GM23338 (cell line): ENCODE data around the gene SMYD3. TPM values are rescaled to one million over a fixed set of nuclear protein-coding genes. Genes with fewer than 3 reads are reported as not detected.

Experiments used
- ATAC-seq: fragments of 200-7000 bp; cut with Tn5 transposase; 3 replicates; pipeline ENCODE4 v1.9.1; 2020
- DNase-seq: peaks from one replicate; pipeline ENCODE4 v3.0.0-alpha.2; 2015; ENCODE audit warnings: low spot score
- H2AFZ ChIP-seq: fragments of 200-600 bp; sonication (generic); 2 replicates; pipeline ENCODE4 v1.8.0; 2016; ENCODE audit warnings: antibody characterized with exemption, mild to moderate bottlenecking, moderate library complexity
- H3F3A ChIP-seq: fragments of 200-600 bp; sonication (generic); replicated peaks from 2 replicates; pipeline ENCODE4 v1.8.0; 2017; ENCODE audit warnings: antibody characterized with exemption, mixed run types, low read depth
- H3K27ac ChIP-seq: fragments of 200-600 bp; sonication (generic); 2 replicates; pipeline ENCODE4 v1.6.1; 2016; ENCODE audit warnings: low read depth
- H3K27me3 ChIP-seq: fragments of 200-600 bp; sonication (generic); 2 replicates; pipeline ENCODE4 v1.8.0; 2016; ENCODE audit warnings: mild to moderate bottlenecking, mixed run types, moderate library complexity; ENCODE audit not compliant: insufficient read depth
- H3K36me3 ChIP-seq: fragments of 200-600 bp; sonication (generic); 2 replicates; pipeline ENCODE4 v1.8.0; 2016; ENCODE audit warnings: mild to moderate bottlenecking; ENCODE audit not compliant: insufficient read depth
- H3K4me1 ChIP-seq: fragments of 200-600 bp; sonication (generic); 2 replicates; pipeline ENCODE4 v1.8.0; 2016; ENCODE audit warnings: mild to moderate bottlenecking, moderate library complexity; ENCODE audit not compliant: insufficient read depth
- H3K4me2 ChIP-seq: fragments of 200-600 bp; sonication (generic); 2 replicates; pipeline ENCODE4 v1.7.1; 2017; ENCODE audit warnings: mixed run types
- H3K4me3 ChIP-seq: fragments of 200-600 bp; sonication (generic); 2 replicates; pipeline ENCODE4 v1.6.1; 2016; ENCODE audit warnings: mixed run types
- H3K79me2 ChIP-seq: fragments of 200-600 bp; sonication (generic); replicated peaks from 2 replicates; pipeline ENCODE4 v1.8.0; 2017; ENCODE audit warnings: mild to moderate bottlenecking; ENCODE audit not compliant: insufficient read depth
- H3K9me2 ChIP-seq: fragments of 200-600 bp; sonication (generic); 2 replicates; pipeline ENCODE4 v1.8.0; 2017; ENCODE audit not compliant: insufficient read depth
- H4K20me1 ChIP-seq: fragments of 200-600 bp; sonication (generic); replicated peaks from 2 replicates; pipeline ENCODE4 v1.8.0; 2017; ENCODE audit warnings: mild to moderate bottlenecking; ENCODE audit not compliant: insufficient read depth
- H3K27ac Mint-ChIP-seq: 2 replicates; pipeline ENCODE4 v1.8.0; 2020; ENCODE audit warnings: inconsistent platforms, mild to moderate bottlenecking, moderate library complexity, mixed read lengths
- H3K27me3 Mint-ChIP-seq: 3 replicates; pipeline ENCODE4 v1.8.0; 2022; ENCODE audit warnings: low read depth, mild to moderate bottlenecking, moderate library complexity, mixed read lengths, inconsistent platforms; ENCODE audit not compliant: insufficient read depth, poor library complexity
- H3K36me3 Mint-ChIP-seq: 3 replicates; pipeline ENCODE4 v1.8.0; 2021; ENCODE audit warnings: low read depth, mild to moderate bottlenecking, inconsistent platforms, moderate library complexity, mixed read lengths
- H3K4me1 Mint-ChIP-seq: 3 replicates; pipeline ENCODE4 v1.8.0; 2020; ENCODE audit warnings: mild to moderate bottlenecking, inconsistent platforms, mixed read lengths
- H3K4me3 Mint-ChIP-seq: 3 replicates; pipeline ENCODE4 v1.8.0; 2021; ENCODE audit warnings: moderate library complexity, mild to moderate bottlenecking, inconsistent platforms, mixed read lengths
- H3K9me3 Mint-ChIP-seq: 3 replicates; pipeline ENCODE4 v1.8.0; 2020; ENCODE audit warnings: moderate library complexity, mild to moderate bottlenecking, inconsistent platforms, mixed read lengths
- CREB1 ChIP-seq: fragments of 250-450 bp; sonication (Bioruptor Pico); IDR thresholded peaks from 2 replicates; pipeline ENCODE4 v1.5.0; 2020; ENCODE audit warnings: low read depth, mild to moderate bottlenecking, moderate library complexity
- EZH2phosphoT487 ChIP-seq: fragments of 200-600 bp; sonication (generic); IDR thresholded peaks from one replicate; pipeline ENCODE4 v1.8.1; 2018; ENCODE audit warnings: antibody characterized with exemption; ENCODE audit not compliant: unreplicated experiment
- NANOG ChIP-seq: IDR thresholded peaks from 2 replicates; pipeline ENCODE4 v1.6.1; 2016; ENCODE audit warnings: antibody characterized with exemption, borderline replicate concordance
- POLR2AphosphoS5 ChIP-seq: IDR thresholded peaks from 2 replicates; pipeline ENCODE4 v1.6.1; 2016; ENCODE audit warnings: antibody characterized with exemption, low read depth
- ZNF114 ChIP-seq: fragments of 250-450 bp; sonication (Bioruptor Pico); IDR thresholded peaks from 2 replicates; pipeline ENCODE4 v1.5.0; 2020; ENCODE audit warnings: mild to moderate bottlenecking, moderate library complexity
- ZNF331 ChIP-seq: fragments of 250-450 bp; sonication (Bioruptor Pico); IDR thresholded peaks from 2 replicates; pipeline ENCODE4 v1.5.0; 2020; ENCODE audit warnings: low read depth, mild to moderate bottlenecking, moderate library complexity
- ZNF462 ChIP-seq: fragments of 250-450 bp; sonication (Bioruptor Pico); IDR thresholded peaks from 2 replicates; pipeline ENCODE4 v1.5.0; 2020; ENCODE audit warnings: mild to moderate bottlenecking, moderate library complexity
- polyA plus RNA-seq: library from polyadenylated mRNA; unstranded; fragments of >200 nt; fragmentation: Nextera tagmentation; extraction: Ambion mirVana; gene quantifications from 2 replicates; pipeline ENCODE4 v1.2.1, GENCODE V29; 2016
- total RNA-seq: library from RNA; depleted of rRNA; stranded (reverse); fragments of >200 nt; shearing (Covaris generic); gene quantifications from 2 replicates; pipeline ENCODE4 v1.2.3, GENCODE V29; 2014

Gene SMYD3
- total and polyA plus RNA-seq, 2 experiments from 2014 or later, result 31.8 to 34.4 TPM

DNA sequence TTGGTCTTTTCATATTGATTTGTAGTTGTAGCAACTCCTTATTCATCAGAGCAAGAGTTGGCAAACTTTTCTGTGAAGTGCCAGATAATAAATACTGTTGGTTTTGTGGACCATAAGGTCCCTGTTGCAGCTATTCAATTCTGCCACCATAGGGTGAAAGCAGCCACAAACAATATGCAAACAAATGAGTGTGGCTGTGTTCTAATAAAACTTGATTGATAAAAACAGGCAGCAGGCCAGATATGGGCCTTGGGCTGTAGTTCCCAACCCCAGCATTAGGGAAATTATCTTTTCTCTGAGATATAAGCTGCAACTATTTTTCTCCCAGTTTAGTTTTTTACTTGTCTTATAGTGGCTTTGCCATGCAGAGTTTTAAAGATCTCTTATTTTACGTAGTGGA lies 469.2 kb downstream of the SMYD3 start (continued):
- TF ChIP-seq ZNF331, result no peak
- no peak for TF ChIP-seq ZNF114 (CRISPR knock-in tag)
- TF ChIP-seq NANOG, result no peak
- TF ChIP-seq CREB1 (CRISPR knock-in tag), result no peak
- no peak for TF ChIP-seq ZNF462
- no peak for TF ChIP-seq POLR2AphosphoS5

DNA sequence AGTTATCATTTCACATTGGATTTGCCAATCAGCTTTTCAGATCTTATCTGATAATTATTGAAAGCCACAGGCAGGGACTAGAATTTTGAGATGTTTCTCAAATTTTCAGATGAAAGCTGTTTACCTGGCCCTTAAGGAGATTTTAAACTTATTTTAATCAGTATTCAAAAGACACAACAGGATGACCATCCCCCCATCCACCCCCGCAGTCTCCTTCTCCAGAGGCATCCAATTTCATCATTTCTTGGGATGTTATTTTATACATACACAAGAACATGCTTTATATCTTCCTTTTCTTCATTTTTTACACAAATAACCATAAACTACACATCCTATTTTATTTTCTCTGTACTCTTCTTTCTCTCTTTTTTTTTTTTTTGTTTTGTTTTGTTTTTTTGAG lies 470.9 kb downstream of the SMYD3 start:
- DNase-seq (no peak), ATAC-seq (no peak)
- H3K27me3 Mint-ChIP-seq, result peaks cover 3% of the 10 kb centered on the region
- H3K4me1 ChIP-seq, result peaks cover 6% of the 10 kb centered on the region; the same call in 1 of the 2 replicates
- H3K4me3 Mint-ChIP-seq, result no peak overlapping the region
- peaks cover 17% of the 10 kb centered on the region for H3K4me1 Mint-ChIP-seq
- TF ChIP-seq ZNF114 (CRISPR knock-in tag) (no peak), EZH2phosphoT487 (no peak)
- no peaks in the 10 kb centered on the region for H3K27me3 ChIP-seq
- H3K4me2 ChIP-seq, result no peak overlapping the region
- no peaks in the 10 kb centered on the region for H3K36me3 ChIP-seq
- no peak overlapping the region for H3K27ac Mint-ChIP-seq
- no peak overlapping the region for H2AFZ ChIP-seq
- no peaks in the 10 kb centered on the region for H3K79me2 ChIP-seq
- H4K20me1 ChIP-seq, result no peaks in the 10 kb centered on the region
- H3K9me3 Mint-ChIP-seq, result no peaks in the 10 kb centered on the region
- H3K9me2 ChIP-seq, result no peaks in the 10 kb centered on the region
- no peaks in the 10 kb centered on the region for H3F3A ChIP-seq
- no peak overlapping the region for H3K27ac ChIP-seq
- no peak overlapping the region for H3K4me3 ChIP-seq
- no peaks in the 10 kb centered on the region for H3K36me3 Mint-ChIP-seq
